GM18519 (cell line): ENCODE measurements around the gene FTO.

ENCODE experiments used
- ATAC-seq: cut with Tn5 transposase; IDR thresholded peaks from one replicate; pipeline ENCODE4 v1.9.1; 2021; ENCODE audit warnings: mild to moderate bottlenecking, moderate library complexity; ENCODE audit not compliant: unreplicated experiment, low FRiP score

FTO gene

GRCh38 chr16:54062361-54063278 is 358.7 kb downstream of the FTO start:
- no peak for ATAC-seq

GRCh38 chr16:54063279-54063773 is 359.4 kb downstream of the FTO start:
- ATAC-seq, result no peak

GRCh38 chr16:54066451-54067105 is 362.6 kb downstream of the FTO start:
- ATAC-seq, result no peak

GRCh38 chr16:54067322-54068065 is 363.5 kb downstream of the FTO start:
- ATAC-seq, result no peak

GRCh38 chr16:54068212-54068611 is 364.3 kb downstream of the FTO start:
- ATAC-seq, result no peak

GRCh38 chr16:54069601-54070239 is 365.8 kb downstream of the FTO start:
- ATAC-seq, result no peak

GRCh38 chr16:54070789-54071343 is 366.9 kb downstream of the FTO start:
- ATAC-seq, result peak; percentile 82

- ATAC-seq, result no peak
These were observed 367.6 kb downstream of the FTO start for GRCh38 chr16:54071514-54071913.

GRCh38 chr16:54072237-54072636 is 368.3 kb downstream of the FTO start:
- no peak for ATAC-seq

GRCh38 chr16:54073356-54073755 is 369.4 kb downstream of the FTO start:
- no peak for ATAC-seq

GRCh38 chr16:54075446-54075845 is 371.5 kb downstream of the FTO start:
- no peak for ATAC-seq

GRCh38 chr16:54076006-54076504 is 372.1 kb downstream of the FTO start:
- ATAC-seq, result no peak

GRCh38 chr16:54077050-54077821 is 373.3 kb downstream of the FTO start:
- ATAC-seq, result no peak

GRCh38 chr16:54080524-54081008 is 376.6 kb downstream of the FTO start:
- ATAC-seq, result no peak

- no peak for ATAC-seq
These were observed 382.8 kb downstream of the FTO start for GRCh38 chr16:54086791-54087190.

- ATAC-seq, result no peak
These were observed 386.6 kb downstream of the FTO start for GRCh38 chr16:54090602-54091001.

GRCh38 chr16:54093281-54093680 is 389.3 kb downstream of the FTO start:
- ATAC-seq, result no peak

GRCh38 chr16:54094641-54095040 is 390.7 kb downstream of the FTO start:
- no peak for ATAC-seq

- ATAC-seq, result no peak
These were observed 392.7 kb downstream of the FTO start for GRCh38 chr16:54096607-54097006.
